ENCODE results near the gene TOGARAM2. TPM values are rescaled to one million over a fixed set of nuclear protein-coding genes. Genes with fewer than 3 reads are reported as not detected.
A peak's percentile ranks its signal among the peaks of the same experiment; 100 is the strongest.

Gene TOGARAM2
- total and polyA plus RNA-seq, 2 of the 8 experiments (the other 6 are each of a cell fraction or from before 2014, with no cell fraction given) = 0.42 to 1.4 TPM

- TF ChIP-seq EZH2 (IDR thresholded peaks at IDR 0.05; ENCODE audit: low read depth, low read length, severe bottlenecking) (no peak), JUND (IDR thresholded peaks at IDR 0.05; ENCODE audit: low read length) (no peak), TEAD4 (IDR thresholded peaks at IDR 0.05; ENCODE audit: low read depth, low read length) (peak; percentile 95), GABPA (IDR thresholded peaks at IDR 0.05; ENCODE audit: borderline replicate concordance, insufficient read depth, low read length) (no peak), HDAC2 (IDR thresholded peaks at IDR 0.05; ENCODE audit: borderline replicate concordance in 1 of 2, low read depth in 2 of 2, low read length in 2 of 2) (no peak), MAFK (IDR thresholded peaks at IDR 0.05; ENCODE audit: low read depth, low read length) (no peak), ASH2L (IDR thresholded peaks at IDR 0.05; ENCODE audit: low read length) (no peak), USF2 (IDR thresholded peaks at IDR 0.05; ENCODE audit: low read length) (peak; percentile 91), PHF8 (conservative IDR thresholded peaks at IDR 0.05; ENCODE audit: low read depth, low read length) (no peak), KDM5A (IDR thresholded peaks at IDR 0.05; ENCODE audit: low read length) (no peak), TBP (IDR thresholded peaks at IDR 0.05; ENCODE audit: low read depth, low read length) (no peak), JUN (IDR thresholded peaks at IDR 0.05; ENCODE audit: low read depth, low read length) (no peak), RFX5 (IDR thresholded peaks at IDR 0.05; ENCODE audit: borderline replicate concordance, low read depth, low read length) (no peak), NANOG (IDR thresholded peaks at IDR 0.05; ENCODE audit: insufficient read depth, low read depth, low read length, poor library complexity, severe bottlenecking) (no peak), RBBP5 (IDR thresholded peaks at IDR 0.05; ENCODE audit: borderline replicate concordance, low read depth, low read length) (no peak), GTF2F1 (IDR thresholded peaks at IDR 0.05; ENCODE audit: borderline replicate concordance, low read depth, low read length) (no peak), CREB1 (IDR thresholded peaks at IDR 0.05) (peak; percentile 29; the same call in 1 of the 2 replicates), YY1 (IDR thresholded peaks at IDR 0.05; ENCODE audit: low read depth, low read length) (no peak), POU5F1 (IDR thresholded peaks at IDR 0.05; ENCODE audit: low read depth, low read length) (no peak), SRF (IDR thresholded peaks at IDR 0.05; ENCODE audit: low read depth, low read length) (no peak), POLR2A (IDR thresholded peaks at IDR 0.05; ENCODE audit: control extremely low read depth in 1 of 2, low read depth in 2 of 2, low read length in 2 of 2) (0 out of 3 replicates have a peak, but pooled peaks of 1 of the 2 experiments have one; percentile 21), SIX5 (IDR thresholded peaks at IDR 0.05; ENCODE audit: low read depth, low read length) (no peak)
Measured at GRCh38 chr2:28956415-28956826, 24.7 kb upstream of the TOGARAM2 start (continued).

Data from H1 (cell line).